HG02970 (cell line): Measurements from ENCODE around the gene RAB1B.

Experiments used
- ATAC-seq: cut with Tn5 transposase; IDR thresholded peaks from one replicate; pipeline ENCODE4 v1.9.1; 2021; ENCODE audit warnings: mild to moderate bottlenecking, moderate library complexity, moderate number of reproducible peaks; ENCODE audit not compliant: unreplicated experiment, low FRiP score

Gene RAB1B

GRCh38 chr11:66268244-66268951, at the start of gene RAB1B:
Gene RAB1B, plus strand, starts transcription at chr11:66268639. Its CDS starts 41 bp downstream, at chr11:66268680.
- peak; percentile 85 for ATAC-seq

- no peak for ATAC-seq
These were observed 49.4 kb upstream of the RAB1B start for GRCh38 chr11:66218846-66219620.

- no peak for ATAC-seq
These were observed 48.4 kb upstream of the RAB1B start for GRCh38 chr11:66219846-66220565.

DNA sequence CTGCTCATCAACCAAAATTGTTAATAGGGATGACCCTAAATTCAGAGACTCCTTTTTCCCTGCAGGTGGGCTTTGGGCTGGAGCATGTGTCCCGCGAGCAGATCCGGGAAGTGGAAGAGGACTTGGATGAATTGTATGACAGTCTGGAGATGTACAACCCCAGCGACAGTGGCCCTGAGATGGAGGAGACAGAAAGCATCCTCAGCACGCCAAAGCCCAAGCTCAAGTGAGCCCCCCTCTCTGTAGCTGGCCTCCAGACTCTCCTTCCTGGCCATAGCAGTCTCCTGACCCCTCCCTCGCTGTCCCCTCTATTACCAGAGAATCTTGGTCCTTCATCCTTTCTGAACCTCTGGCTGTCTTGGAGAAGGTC, 47.9 kb upstream of the RAB1B start:
- ATAC-seq: no peak

- ATAC-seq: no peak
These were observed 47.4 kb upstream of the RAB1B start for GRCh38 chr11:66221012-66221411.

GRCh38 chr11:66221726-66222236, 46.7 kb upstream of the RAB1B start:
- no peak for ATAC-seq

- peak; percentile 90 for ATAC-seq
These were observed 45.9 kb upstream of the RAB1B start for GRCh38 chr11:66222358-66223149.

DNA sequence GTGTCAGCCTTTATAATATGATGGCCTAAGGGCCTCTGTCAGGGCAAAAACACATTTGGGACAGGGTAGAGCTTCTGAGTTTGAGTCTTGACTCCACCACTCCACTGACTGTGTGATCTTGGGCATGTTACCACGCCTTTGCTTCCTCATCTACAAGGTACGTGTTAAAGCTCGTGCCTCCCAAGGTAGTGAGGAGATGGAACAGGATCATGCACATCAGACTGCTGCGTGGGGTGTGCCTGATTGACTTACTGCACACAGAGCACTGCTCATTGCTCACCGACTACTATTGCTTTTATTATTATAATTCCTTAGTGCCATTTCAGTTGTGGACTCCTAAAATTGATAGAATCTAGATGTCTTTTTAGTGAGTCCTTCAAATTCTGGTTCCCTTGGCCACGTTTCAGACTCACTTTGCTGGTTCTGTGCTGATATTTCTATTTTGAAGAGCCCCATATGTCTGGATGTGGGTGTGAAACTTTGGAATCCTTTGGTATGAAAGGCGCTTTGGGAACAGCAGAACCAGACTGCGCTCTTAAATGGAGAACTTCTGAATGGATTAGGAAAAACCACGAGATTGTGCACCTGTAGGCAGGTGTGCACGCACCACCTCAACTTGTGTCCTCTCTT, 44.1 kb upstream of the RAB1B start:
- ATAC-seq: no peak

- ATAC-seq: no peak
These were observed 43.4 kb upstream of the RAB1B start for GRCh38 chr11:66225066-66225465.

DNA sequence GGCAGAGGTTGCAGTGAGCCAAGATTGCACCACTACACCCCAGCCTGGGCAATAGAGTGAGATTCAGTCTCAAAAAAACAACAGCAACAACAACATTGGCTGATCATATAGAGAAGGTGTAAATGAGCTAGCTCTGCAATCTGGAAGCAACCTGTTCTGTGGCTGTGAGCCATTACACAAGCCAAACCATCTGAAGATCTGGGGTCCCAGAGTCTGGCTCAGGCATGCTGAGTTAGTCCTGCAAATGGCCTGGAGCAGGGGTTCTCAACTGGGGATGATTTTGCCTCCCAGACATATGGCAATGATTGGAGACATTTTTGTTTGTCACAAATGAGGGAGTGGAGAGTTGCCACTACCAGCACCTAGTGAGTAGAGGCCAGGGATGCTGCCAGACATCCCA, 42.3 kb upstream of the RAB1B start:
- ATAC-seq: no peak

- no peak for ATAC-seq
These were observed 40.7 kb upstream of the RAB1B start for GRCh38 chr11:66227700-66228099.

- ATAC-seq: no peak
These were observed 39.9 kb upstream of the RAB1B start for GRCh38 chr11:66228521-66228920.

- ATAC-seq: no peak
These were observed 38.3 kb upstream of the RAB1B start for GRCh38 chr11:66230156-66230555.

- ATAC-seq: no peak
These were observed 37.5 kb upstream of the RAB1B start for GRCh38 chr11:66230978-66231377.

GRCh38 chr11:66231561-66231960, 36.9 kb upstream of the RAB1B start:
- no peak for ATAC-seq

DNA sequence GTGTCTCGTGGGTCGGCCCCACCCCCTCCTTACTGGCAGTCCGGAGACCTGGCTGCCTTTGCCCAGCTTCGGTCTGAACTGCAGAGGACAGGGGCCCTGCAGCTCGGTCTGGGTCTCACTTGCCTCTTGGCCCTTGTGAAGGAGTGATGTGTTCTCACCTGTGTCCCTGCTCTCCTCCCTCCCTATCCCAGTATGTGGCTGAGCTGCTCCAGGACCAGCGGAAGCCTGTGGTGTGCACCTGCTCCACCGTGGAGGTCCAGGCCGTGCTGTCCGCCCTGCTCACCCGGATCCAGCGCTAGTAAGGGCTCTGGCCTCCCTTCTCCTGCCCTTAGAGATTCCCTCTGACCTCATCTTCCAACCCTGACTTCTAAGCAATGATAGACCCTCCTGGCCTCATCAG, 35.7 kb upstream of the RAB1B start:
- no peak for ATAC-seq

GRCh38 chr11:66233301-66233700, 35.1 kb upstream of the RAB1B start:
- ATAC-seq: no peak

DNA sequence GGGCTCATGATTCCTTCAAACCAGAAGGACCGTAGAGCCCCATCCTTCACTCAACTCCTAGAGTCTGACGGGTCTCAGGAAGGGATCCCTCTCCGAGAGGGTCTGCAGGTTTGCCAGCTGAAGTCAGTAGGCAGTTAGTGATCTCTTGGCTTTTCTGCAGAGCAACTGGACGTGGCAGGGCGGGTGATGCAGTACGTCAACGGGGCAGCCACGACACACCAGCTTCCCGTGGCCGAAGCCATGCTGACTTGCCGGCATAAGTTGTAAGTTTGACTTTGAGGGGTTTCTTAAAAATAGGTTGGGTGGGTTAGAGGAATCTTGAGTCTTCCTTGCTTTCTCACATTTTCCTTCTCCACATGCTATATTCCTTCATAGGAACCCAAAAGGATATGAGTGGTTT, 33.3 kb upstream of the RAB1B start:
- ATAC-seq: no peak

- no peak for ATAC-seq
These were observed 30.6 kb upstream of the RAB1B start for GRCh38 chr11:66237867-66238266.
